ENCODE data around the gene TSEN34.
"Not testable (repeated sequence)": the region's sequence is repeated elsewhere in the genome, so short reads cannot be mapped to it uniquely, and the experiment has no call there.

Gene TSEN34

DNA sequence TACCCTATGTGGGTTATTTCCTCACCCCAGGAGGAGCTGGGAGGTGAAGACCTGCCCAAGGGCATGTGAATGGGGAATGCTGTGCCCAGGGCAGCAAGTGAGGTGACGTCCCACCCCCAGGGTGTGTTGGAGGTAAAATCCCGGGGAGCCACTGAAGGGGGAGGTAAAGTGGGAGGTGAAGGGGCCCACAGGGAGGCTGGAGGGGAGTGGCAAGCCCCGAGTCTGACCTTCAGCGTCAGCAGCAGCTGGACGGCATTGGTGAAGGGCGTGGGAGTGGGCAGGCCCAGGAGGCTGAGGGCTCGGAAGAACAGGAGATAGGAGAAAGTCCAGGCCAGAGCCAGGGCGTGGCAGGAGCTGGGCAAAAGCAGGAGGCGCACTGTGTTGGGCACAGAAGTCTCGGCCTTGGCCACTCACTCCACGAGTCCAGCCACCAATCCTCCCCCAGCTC, 4.2 kb upstream of the TSEN34 start:
- no peak for DNase-seq (ENCODE audit: low spot score)

DNA sequence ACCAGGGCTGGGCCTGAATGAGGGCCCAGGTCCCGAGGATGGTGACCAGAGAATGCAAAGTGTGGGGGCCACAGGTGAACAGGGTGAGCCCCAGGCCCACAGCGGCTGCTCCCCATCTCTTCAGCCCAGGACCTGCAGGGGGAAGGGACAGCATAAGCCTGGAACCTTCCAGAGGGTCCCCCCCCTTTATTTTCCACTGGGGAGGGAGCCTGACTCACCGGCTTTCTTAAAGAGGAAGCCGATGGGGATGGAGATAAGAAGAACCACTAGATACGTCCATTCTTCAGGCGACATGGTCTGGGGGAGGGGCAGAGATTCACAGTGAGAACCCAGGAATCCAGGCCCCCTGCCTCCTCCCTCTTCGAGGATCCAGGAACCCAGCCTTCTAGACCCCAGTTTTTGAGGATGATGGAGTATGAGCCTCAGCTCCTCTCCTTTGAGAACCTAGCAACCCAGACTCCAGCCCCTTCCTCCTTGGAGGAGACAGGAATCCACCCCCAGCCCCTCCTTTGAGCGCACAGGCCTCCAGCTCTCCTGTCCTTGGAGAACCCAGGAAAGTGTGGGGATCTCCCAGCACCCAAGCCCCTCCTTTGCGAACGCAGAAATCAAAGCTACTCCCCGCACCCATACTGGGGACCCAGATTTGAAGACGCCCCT, 2.8 kb upstream of the TSEN34 start:
- DNase-seq (ENCODE audit: low spot score): no peak

DNA sequence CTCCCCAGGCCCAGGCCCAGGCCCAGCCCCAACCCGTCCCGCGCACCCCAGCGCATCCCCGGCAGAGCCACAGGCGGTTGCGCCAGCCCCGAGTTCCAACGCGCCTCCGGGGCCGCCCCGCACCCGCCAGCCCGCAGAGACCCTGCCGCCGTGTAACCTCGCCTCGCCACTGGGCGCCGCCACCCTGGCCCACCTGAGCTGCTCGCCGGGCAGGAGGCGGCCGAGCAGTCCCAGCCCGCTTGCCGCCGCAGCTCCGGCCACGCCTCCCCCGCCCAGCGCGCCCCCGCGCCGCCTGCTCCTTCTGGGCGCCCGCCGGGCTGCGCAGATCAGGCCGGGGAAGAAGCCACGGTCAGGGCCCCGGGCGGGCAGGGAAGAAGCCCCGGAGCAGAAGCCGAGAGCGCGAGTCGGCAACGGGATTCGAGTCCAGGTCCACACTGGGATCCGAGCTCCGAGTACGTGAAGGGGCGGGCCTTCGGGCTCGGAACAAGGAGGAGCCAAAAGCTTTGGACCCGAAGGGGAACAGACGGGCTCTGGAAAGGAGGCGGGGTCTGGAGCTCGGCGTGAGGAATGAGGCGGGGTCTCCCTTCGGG, 1.9 kb upstream of the TSEN34 start, which contains the start of gene MBOAT7:
TSS of gene MBOAT7 (minus strand) at position 436 of the 590 bp plus-strand sequence. CDS start 1,072 bp downstream, outside the sequence.
- no peak for DNase-seq (ENCODE audit: low spot score)

DNA sequence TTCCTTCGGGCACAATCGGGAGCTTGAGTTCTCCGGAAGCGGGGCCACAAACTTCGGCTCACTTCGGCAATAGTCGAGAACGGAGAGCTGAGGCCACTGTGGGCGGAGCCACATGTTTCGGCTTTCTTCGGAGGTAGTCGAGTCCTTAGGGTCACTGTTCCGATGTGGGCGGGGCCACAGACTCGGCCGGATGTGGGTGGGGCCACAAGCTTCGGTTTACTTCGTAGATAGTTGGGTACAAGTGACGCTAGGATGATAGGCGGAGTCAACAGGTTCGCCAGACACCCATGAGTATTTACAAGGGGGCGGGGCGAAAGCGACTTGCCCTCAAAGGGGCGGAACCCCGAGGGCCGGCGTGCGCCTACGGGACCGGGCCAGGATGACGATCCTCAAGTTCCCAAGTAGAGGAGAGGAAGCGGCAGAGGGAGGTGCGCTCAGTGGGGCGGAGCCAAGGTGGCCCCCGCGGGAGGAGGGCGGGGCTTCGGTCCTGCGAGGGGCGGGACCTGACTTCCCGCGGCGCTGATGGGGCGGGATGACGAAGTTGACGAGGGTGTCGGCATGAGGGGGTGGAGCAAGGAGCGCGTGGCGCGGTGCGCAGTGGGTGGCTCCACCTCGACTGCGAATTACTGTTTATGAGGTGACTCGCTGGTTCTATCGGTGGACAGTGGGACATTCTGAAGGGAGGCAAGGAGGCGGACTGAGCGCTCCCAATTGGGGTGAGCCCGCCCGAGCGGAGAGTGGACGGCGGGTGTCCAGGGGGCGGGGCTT, 1.2 kb upstream of the TSEN34 start:
- peak; percentile 98 for DNase-seq (ENCODE audit: low spot score)

DNA sequence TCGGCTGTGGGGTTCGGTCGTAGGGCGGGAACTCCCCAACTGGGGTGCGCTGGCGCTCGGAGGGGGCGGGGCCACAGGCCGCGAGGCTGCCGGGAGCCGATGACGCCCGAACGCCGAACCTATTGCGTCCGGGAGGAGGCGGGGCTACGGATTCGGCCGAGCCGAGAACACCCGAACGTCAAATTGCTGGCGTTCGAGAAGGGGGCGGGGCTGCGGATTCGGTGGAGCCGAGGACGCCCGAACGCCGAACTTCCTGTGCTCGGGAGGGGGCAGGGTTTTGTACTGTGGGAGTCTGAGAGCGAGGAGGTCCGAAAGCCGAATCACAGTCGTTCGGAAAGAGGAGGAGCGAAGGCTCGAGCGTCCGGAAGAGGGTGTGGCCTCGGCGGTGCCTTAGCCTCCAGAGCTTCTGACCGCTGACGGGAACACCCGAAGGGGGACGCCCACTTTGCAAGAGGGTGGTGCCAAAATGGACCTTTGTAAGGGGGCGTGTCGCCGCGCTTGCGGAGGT, 551 bp upstream of the TSEN34 start:
- peak; percentile 95 for DNase-seq (ENCODE audit: low spot score)

DNA sequence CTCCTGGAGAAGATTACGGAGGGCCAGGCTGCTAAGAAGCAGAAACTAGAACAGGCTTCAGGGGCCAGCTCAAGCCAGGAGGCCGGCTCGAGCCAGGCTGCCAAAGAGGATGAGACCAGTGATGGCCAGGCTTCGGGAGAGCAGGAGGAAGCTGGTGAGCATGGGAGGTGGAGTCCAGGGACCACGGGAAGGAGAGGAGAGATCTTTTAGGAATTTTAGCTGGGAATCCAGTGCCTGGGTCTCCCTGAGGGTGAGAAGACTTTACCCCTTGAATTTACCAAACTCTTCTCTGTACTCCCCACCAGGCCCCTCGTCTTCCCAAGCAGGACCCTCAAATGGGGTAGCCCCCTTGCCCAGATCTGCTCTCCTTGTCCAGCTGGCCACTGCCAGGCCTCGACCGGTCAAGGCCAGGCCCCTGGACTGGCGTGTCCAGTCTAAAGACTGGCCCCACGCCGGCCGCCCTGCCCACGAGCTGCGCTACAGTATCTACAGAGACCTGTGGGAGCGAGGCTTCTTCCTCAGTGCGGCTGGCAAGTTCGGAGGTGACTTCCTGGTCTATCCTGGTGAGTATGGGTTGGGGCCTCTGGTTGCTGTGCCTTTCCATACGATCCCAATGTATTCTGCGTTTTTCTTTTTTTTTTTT, 824 bp downstream of the TSEN34 start:
- DNase-seq (ENCODE audit: low spot score): no peak

DNA sequence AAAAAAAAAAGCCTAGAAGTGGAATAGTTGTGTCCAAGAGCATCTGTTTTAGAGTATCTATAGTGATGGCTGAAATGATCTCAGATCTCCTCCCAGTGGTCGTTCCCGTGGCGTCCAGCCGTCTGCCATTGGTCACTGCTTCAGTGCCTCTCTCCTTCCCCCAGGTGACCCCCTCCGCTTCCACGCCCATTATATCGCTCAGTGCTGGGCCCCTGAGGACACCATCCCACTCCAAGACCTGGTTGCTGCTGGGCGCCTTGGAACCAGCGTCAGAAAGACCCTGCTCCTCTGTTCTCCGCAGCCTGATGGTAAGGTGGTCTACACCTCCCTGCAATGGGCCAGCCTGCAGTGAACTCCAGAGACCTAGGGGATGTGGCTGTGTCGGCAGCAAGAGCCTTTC, 1.9 kb downstream of the TSEN34 start:
- no peak for DNase-seq (ENCODE audit: low spot score)

DNA sequence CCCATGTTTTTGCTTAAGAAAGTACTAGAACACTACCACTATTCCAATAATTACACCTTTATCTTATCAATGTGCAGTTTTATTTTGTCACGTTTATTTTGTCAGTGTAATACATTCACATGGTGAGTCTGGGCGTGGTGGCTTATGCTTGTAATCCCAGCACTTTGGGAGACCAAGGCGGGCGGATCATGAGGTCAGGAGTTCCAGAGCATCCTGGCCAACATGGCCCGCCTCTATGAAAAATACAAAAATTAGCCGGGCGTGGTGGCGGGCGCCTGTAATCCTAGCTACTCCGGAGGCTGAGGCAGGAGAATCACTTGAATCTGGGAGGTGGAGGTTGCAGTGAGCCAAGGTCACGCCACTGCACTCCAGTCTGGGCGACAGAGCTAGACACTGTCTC, 3.4 kb downstream of the TSEN34 start:
- DNase-seq (ENCODE audit: low spot score): not testable (repeated sequence)

DNA sequence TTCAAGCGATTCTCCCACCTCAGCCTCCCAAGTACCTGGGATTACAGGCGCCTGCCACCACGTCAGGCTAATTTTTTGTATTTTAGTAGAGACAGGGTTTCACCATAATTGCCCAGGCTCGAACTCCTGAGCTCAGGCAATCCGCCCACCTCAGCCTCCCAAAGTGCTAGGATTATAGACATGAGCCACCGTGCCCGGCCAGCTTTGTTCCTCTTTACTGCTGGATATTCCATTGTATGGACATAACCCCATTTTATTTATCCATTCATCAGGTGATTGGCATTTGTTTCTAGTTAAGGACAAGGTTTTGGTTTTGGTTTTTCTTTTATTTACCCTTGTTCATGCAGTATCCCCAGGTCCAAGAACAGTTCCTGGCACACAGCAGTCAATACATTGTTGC, 5.4 kb downstream of the TSEN34 start:
- DNase-seq (ENCODE audit: low spot score): no peak

DNA sequence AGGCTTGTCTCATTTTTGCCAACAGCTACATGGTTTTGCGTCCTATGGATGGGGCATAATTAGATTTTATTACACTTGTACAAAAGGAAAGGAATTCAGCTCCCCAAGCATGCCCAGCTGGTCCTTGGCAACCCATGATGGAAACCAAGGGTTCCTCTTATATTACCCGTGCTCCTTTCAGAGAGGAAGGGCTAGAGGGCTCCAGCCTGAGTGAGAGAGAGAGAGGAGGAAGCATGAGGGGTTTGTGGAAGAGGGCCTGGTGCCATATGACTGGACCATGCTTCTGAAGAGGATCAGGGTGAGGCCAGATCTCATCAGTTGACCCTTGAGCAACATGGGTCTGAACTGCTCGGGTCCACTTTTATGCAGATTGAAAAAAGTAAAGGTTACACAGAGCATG, 6.0 kb downstream of the TSEN34 start:
- DNase-seq (ENCODE audit: low spot score): no peak

DNA sequence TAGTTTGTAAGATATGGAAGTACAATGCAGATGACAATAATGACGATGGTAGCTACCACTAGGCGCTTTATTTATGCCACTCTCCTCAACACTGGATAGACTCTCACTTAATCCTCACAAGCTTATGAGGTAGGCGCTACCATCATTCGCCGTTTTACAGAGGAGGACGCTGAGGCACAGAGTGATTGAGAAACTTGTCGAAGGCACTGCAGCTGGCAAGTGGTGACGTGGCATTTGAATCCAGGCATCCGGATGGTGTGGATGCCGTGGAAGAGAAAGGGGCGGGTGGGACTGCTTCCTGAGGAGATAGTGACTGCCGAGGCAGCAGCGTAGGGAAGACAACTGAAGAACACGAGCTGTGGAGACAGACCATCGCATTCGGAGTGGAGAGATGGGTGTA, 8.3 kb downstream of the TSEN34 start:
- DNase-seq (ENCODE audit: low spot score): no peak

DNA sequence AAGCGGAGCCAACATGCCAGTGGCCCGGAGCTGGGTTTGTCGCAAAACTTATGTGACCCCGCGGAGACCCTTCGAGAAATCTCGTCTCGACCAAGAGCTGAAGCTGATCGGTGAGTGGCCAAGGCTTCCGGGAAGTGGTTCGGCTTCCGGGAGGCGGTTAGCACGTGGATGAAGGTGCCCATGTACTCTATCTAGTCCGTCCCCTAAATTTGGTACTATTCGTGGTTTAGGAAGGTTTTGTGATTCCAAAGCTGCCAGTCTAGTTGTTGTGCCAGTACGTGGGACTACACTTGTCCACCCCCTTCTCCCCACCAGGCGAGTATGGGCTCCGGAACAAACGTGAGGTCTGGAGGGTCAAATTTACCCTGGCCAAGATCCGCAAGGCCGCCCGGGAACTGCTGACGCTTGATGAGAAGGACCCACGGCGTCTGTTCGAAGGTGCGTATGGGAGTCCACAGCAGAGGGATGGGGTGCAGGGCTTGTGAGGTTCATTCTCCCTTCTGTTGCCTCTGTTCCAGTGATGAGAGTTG, 10.1 kb downstream of the TSEN34 start:
- DNase-seq (ENCODE audit: low spot score): no peak

DNA sequence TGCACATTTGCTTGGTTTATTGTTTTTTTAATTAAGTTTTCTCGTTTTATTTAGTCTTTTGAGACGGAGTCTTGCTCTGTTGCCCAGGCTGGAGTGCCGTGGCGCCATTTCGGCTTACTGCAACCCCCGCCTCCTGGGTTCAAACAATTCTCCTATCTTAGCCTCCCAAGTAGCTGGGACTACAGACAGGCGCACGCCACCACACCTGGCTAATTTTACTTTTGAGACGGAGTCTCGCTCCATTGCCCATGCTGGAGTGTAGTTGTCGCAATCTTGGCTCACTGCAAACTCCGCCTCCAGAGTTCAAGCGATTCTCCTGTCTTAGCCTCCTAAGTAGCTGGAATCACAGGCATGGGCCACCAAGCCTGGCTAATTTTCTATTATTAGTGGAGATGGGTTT, 10.9 kb downstream of the TSEN34 start:
- DNase-seq (ENCODE audit: low spot score): no peak

DNA sequence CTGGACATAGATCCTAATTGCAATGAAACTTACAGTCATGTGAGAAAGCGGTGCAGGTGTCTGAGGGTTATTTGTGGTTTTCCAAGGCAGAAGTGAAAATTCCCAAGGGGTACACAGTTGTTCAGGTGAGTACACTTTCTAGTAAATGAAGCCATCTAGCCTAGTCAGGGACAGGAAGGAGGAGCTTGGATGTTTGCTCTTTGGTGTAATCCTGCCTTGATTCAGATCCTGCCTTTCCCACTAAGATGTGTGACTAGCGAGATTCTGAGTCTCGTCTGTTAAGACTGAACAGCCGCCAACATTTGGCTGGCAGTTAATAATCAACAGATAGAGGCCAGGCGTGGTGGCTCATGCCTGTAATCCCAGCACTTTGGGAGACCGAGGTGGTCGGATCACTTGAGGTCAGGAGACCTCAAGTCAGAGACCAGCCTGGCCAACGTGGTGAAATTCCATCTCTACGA, 12.1 kb downstream of the TSEN34 start:
- DNase-seq (ENCODE audit: low spot score): no peak

DNA sequence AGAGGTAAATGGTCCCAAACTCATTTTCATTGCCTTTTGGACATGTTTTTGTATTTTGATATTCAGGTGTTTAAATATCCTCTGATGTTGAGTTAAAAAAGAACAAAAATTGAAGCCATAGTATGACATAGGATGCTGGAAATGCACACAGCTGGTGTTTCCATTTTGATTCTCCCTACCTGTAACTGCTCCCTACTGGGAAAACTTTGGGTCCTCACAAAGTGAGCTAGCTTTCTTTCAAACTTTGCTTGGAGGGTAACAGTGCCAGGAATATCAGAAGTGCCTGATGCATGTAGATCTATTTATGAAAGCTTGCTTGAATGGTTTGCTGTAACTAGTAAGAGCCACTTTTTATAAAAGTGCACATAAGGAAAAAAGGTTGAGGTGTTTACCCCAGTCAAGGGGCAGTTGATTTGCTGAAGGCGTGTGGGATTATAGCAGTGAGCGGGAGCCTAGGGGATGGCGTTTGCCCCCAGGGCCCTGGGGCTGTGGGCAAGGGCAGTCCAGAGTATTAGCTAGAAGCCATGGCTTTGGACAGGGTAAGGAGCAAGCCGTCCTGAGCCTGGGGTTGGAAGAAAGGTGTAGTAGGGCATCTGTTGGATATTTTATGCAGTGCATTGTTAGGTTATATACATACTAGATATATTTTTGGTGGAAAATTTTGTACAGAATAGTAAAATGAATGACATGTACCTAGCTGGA, 13.8 kb downstream of the TSEN34 start:
- no peak for DNase-seq (ENCODE audit: low spot score)

DNA sequence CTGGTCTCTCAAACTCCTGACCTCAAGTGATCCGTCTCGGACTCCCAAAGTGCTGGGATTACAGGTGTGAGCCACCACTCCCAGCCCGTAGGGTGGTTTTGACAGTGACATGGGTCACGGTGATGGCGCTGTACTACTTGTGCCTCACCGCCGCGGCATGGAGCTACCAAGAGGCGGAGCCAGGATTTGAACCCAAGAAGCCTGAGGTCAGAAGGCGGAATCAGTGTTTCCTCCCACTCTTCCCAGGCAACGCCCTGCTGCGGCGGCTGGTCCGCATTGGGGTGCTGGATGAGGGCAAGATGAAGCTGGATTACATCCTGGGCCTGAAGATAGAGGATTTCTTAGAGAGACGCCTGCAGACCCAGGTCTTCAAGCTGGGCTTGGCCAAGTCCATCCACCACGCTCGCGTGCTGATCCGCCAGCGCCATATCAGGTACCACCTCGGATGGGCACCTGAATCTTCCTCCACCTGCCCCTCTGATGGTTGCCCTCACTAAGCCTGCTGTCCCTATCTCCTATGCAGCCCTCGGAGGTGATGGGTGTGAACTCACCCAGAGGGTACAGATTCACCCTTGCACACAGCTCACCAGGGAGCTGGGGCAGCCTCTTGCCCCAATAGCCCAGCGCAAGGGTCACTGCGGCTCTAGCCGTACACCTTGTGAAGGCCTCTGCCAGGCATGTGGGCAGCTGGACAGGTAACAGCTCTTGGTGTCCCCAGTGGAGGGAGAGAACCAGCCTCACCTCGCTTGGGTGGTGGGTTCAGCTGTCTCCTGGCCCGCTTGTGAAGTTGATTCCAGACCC, 15.1 kb downstream of the TSEN34 start:
- no peak for DNase-seq (ENCODE audit: low spot score)

DNA sequence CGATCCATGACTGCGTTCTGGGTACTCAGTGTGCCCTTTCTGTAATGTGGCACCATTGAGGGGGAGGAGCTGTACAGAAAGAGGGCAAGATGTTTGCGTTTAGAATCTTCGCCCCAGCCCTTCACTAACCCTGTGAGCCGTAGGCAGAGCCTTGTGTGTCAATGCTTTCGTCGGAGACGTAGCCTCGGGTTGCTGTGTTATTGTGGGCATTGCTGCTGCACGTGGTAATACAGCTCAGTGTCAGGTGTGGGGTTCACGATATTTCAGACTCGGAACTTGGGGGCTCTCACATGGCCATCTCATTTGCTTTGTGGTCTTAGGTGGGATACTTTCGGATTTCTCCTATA, 15.7 kb downstream of the TSEN34 start:
- DNase-seq (ENCODE audit: low spot score): no peak

DNA sequence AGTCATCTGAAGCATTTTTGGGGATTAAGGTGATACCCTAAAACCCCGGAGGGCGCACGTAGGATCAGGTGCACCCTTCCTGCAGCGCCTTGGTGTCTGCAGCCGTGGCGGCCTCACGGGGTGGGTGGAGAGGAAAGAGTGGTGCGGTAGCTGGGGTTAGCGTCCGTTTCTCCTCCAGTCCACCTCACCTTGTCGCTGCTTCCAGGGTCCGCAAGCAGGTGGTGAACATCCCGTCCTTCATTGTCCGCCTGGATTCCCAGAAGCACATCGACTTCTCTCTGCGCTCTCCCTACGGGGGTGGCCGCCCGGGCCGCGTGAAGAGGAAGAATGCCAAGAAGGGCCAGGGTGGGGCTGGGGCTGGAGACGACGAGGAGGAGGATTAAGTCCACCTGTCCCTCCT, 16.1 kb downstream of the TSEN34 start:
- DNase-seq (ENCODE audit: low spot score): not testable (repeated sequence)

DNA sequence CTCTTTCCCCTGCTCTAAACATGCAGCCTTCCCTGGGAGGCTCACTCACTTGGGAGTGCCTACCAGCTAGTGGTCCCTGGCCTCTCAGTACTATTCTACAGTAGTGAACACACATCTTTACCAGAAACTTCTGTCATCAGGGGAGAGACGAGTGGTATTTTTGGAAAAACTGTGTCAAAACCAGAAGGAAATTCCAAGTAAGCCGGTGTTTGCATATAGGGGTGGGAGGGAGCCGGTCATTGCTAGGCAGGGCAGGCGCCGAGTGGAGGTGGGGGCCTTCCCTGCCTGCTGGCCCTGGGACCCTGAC, 16.5 kb downstream of the TSEN34 start:
- no peak for DNase-seq (ENCODE audit: low spot score)

DNA sequence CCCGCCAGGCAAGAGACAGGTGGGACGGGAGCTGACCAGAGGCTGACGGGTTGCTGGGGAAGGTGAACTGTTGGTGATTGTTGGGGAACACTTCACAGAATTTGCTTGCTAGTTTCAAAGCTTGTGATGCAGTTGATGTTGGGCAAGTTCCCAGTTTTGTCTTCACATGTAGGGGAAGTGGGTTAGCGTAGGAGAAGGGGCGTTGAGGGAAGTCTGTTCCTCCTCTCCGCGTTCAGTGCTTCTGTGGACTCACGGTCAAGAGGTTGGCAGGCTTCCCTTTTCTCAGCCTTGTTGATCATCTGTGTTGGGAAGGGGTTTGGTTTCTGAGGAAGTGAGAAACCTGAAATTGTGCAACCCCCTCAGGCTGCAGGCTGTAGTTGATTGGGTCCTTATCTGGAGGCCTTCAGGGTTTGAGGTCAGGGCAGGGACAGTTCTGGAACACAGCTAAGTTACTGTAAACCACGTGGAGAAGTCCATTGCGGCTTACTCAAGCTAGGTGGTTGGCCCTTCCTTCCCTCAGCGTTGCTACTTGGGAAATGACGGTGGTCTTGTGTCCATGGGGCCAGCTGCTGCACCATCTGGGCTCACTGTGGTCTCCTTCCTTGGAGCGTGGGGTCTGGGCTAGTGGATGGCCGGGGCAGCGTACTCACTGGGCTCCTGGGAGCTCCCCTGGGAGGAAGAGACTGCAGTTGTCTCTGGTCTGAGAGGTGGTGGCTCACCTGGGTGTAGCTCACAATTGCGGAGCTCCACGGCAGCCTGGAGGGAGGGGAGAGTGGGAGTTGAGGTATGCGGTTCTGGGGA, 17.1 kb downstream of the TSEN34 start:
- no peak for DNase-seq (ENCODE audit: low spot score)

Measured in SK-N-DZ (cell line).